ENCODE data around the gene MYBPC2.

GRCh38 chr19:50513746-50514345 is 81.2 kb downstream of the MYBPC2 start, which contains the start of gene ASPDH:
- TF ChIP-seq POLR2AphosphoS5 (IDR thresholded peaks at IDR 0.05; ENCODE audit: low read depth, low read length): no peak
- no peak for TF ChIP-seq SIN3A (IDR thresholded peaks at IDR 0.05; ENCODE audit: borderline replicate concordance, insufficient read depth, low read length)
- TF ChIP-seq TAF1 (IDR thresholded peaks at IDR 0.05; ENCODE audit: borderline replicate concordance, insufficient read depth, low read length): no peak
